ENCODE data around the gene TENM3.

DNA sequence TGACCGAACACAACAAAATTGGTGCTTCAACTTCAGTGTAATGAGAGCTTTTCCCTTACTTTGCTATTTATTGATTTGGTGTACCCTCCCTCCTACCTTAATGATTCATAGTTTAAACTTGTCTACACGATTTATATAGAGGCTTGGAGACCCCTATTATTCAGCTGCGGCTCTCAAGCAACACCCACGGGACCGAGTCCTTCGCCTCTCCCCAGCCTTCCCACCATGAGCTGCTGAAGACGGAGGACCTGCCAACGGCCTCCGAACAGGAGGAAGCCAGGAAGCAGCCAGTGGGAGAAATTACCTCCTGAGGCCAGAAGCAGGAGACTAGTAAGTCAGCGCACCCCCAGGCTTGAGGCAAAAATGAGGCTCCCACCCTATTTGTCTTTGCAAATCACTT is 595.3 kb downstream of the TENM3 start:
- TF ChIP-seq, protein P1, sequence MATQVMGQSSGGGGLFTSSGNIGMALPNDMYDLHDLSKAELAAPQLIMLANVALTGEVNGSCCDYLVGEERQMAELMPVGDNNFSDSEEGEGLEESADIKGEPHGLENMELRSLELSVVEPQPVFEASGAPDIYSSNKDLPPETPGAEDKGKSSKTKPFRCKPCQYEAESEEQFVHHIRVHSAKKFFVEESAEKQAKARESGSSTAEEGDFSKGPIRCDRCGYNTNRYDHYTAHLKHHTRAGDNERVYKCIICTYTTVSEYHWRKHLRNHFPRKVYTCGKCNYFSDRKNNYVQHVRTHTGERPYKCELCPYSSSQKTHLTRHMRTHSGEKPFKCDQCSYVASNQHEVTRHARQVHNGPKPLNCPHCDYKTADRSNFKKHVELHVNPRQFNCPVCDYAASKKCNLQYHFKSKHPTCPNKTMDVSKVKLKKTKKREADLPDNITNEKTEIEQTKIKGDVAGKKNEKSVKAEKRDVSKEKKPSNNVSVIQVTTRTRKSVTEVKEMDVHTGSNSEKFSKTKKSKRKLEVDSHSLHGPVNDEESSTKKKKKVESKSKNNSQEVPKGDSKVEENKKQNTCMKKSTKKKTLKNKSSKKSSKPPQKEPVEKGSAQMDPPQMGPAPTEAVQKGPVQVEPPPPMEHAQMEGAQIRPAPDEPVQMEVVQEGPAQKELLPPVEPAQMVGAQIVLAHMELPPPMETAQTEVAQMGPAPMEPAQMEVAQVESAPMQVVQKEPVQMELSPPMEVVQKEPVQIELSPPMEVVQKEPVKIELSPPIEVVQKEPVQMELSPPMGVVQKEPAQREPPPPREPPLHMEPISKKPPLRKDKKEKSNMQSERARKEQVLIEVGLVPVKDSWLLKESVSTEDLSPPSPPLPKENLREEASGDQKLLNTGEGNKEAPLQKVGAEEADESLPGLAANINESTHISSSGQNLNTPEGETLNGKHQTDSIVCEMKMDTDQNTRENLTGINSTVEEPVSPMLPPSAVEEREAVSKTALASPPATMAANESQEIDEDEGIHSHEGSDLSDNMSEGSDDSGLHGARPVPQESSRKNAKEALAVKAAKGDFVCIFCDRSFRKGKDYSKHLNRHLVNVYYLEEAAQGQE (IDR thresholded peaks at IDR 0.05; ENCODE audit: low read depth, low read length): no peak
- TF ChIP-seq SMC3 (IDR thresholded peaks at IDR 0.05; ENCODE audit: low read depth, low read length) (no peak), PBX3 (IDR thresholded peaks at IDR 0.05) (no peak), RCOR1 (IDR thresholded peaks at IDR 0.05; ENCODE audit: low read length) (no peak), JUND (IDR thresholded peaks at IDR 0.05) (no peak), CTCF (IDR thresholded peaks at IDR 0.05) (no peak), EZH2phosphoT487 (IDR thresholded peaks at IDR 0.05; ENCODE audit: borderline replicate concordance, low read depth) (no peak)
- TF ChIP-seq, protein P2, sequence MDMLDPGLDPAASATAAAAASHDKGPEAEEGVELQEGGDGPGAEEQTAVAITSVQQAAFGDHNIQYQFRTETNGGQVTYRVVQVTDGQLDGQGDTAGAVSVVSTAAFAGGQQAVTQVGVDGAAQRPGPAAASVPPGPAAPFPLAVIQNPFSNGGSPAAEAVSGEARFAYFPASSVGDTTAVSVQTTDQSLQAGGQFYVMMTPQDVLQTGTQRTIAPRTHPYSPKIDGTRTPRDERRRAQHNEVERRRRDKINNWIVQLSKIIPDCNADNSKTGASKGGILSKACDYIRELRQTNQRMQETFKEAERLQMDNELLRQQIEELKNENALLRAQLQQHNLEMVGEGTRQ (IDR thresholded peaks at IDR 0.05; ENCODE audit: borderline replicate concordance, low read depth, low read length): no peak
